Neural progenitor cell (in vitro differentiated cells): ENCODE measurements around the gene RAB18. TPM values are rescaled to one million over a fixed set of nuclear protein-coding genes. Genes with fewer than 3 reads are reported as not detected.

Source experiments
- DNase-seq: peaks from one replicate; pipeline ENCODE4 v3.0.0-alpha.2; 2016; ENCODE audit warnings: low spot score
- H2AFZ ChIP-seq: fragments of 200-600 bp; sonication (generic); replicated peaks from 2 replicates; pipeline ENCODE4 v1.6.1; 2016; ENCODE audit warnings: antibody characterized with exemption
- H3F3A ChIP-seq: fragments of 200-600 bp; sonication (generic); 2 replicates; pipeline ENCODE4 v1.6.1; 2016; ENCODE audit warnings: antibody characterized with exemption, low read depth
- H3K27ac ChIP-seq: fragments of 200-600 bp; sonication (generic); 2 replicates; pipeline ENCODE4 v1.5.1; 2016; ENCODE audit warnings: mild to moderate bottlenecking
- H3K27me3 ChIP-seq: fragments of 200-600 bp; sonication (generic); 2 replicates; pipeline ENCODE4 v1.6.1; 2016; ENCODE audit warnings: mild to moderate bottlenecking, moderate library complexity
- H3K36me3 ChIP-seq: fragments of 200-600 bp; sonication (generic); 2 replicates; pipeline ENCODE4 v1.5.1; 2016
- H3K4me1 ChIP-seq: fragments of 200-600 bp; sonication (generic); 2 replicates; pipeline ENCODE4 v1.6.1; 2016; ENCODE audit warnings: mixed run types
- H3K4me2 ChIP-seq: fragments of 200-600 bp; sonication (generic); 2 replicates; pipeline ENCODE4 v1.6.1; 2016
- H3K4me3 ChIP-seq: fragments of 200-600 bp; sonication (generic); 2 replicates; pipeline ENCODE4 v1.5.1; 2016
- H3K79me2 ChIP-seq: fragments of 200-600 bp; sonication (generic); 2 replicates; pipeline ENCODE4 v1.6.1; 2016; ENCODE audit warnings: low read depth
- H3K9ac ChIP-seq: fragments of 200-600 bp; sonication (generic); 2 replicates; pipeline ENCODE4 v1.6.1; 2016
- H3K9me3 ChIP-seq: fragments of 200-600 bp; sonication (generic); 2 replicates; pipeline ENCODE4 v1.5.1; 2016; ENCODE audit warnings: low read depth
- H4K20me1 ChIP-seq: fragments of 200-600 bp; sonication (generic); 2 replicates; pipeline ENCODE4 v1.6.1; 2016; ENCODE audit warnings: low read depth
- H3K27ac Mint-ChIP-seq: 3 replicates; pipeline ENCODE4 v1.8.0; 2021; ENCODE audit warnings: mixed read lengths
- H3K27me3 Mint-ChIP-seq: 2 replicates; pipeline ENCODE4 v1.8.0; 2022; ENCODE audit warnings: low read depth, mild to moderate bottlenecking, inconsistent platforms, moderate library complexity, mixed read lengths; ENCODE audit not compliant: insufficient read depth
- H3K36me3 Mint-ChIP-seq: 3 replicates; pipeline ENCODE4 v1.8.0; 2021; ENCODE audit warnings: mixed read lengths
- H3K4me1 Mint-ChIP-seq: 3 replicates; pipeline ENCODE4 v1.8.0; 2021; ENCODE audit warnings: mixed read lengths
- H3K4me3 Mint-ChIP-seq: 3 replicates; pipeline ENCODE4 v1.8.0; 2021; ENCODE audit warnings: mild to moderate bottlenecking, moderate library complexity, mixed read lengths
- H3K9me3 Mint-ChIP-seq: 3 replicates; pipeline ENCODE4 v1.8.0; 2020; ENCODE audit warnings: mixed read lengths
- CTCF ChIP-seq: fragments of 200-600 bp; sonication (generic); IDR thresholded peaks from 2 replicates; pipeline ENCODE4 v1.5.1; 2017; ENCODE audit warnings: antibody characterized with exemption, mild to moderate bottlenecking
- EZH2 ChIP-seq: fragments of 200-600 bp; sonication (generic); IDR thresholded peaks from 2 replicates; pipeline ENCODE4 v1.6.1; 2017; ENCODE audit warnings: antibody characterized with exemption, mild to moderate bottlenecking, moderate library complexity
- EZH2phosphoT487 ChIP-seq: fragments of 200-600 bp; sonication (generic); IDR thresholded peaks from 2 replicates; pipeline ENCODE4 v1.6.1; 2017; ENCODE audit warnings: antibody characterized with exemption
- total RNA-seq: library from RNA; depleted of rRNA; stranded (reverse); fragments of >200 nt; gene quantifications from 2 replicates; pipeline ENCODE4 v1.2.3, GENCODE V29; 2015; ENCODE audit warnings: low replicate concordance

The RAB18 gene
- total RNA-seq = 42.6 and 66.6 TPM in 2 replicates

GRCh38 chr10:27504007-27504807 lies at the start of gene RAB18:
TSS of gene RAB18 (plus strand) at chr10:27504304. CDS start at chr10:27504370, 66 bp downstream.
- DNase-seq = peak; percentile 97
- H3K79me2 ChIP-seq = peaks cover 50% of the 10 kb centered on the region
- TF ChIP-seq EZH2phosphoT487 (no peak), EZH2 (peak; percentile 38), CTCF (no peak)

GRCh38 chr10:27454837-27455236 lies 49.3 kb upstream of the RAB18 start:
- H3K9me3 ChIP-seq = no peaks in the 10 kb centered on the region
- no peaks in the 10 kb centered on the region for H3K36me3 Mint-ChIP-seq
- H3K36me3 ChIP-seq = no peaks in the 10 kb centered on the region
- no peaks in the 10 kb centered on the region for H3K9me3 Mint-ChIP-seq
- H3K9ac ChIP-seq = no peak overlapping the region
- H3K4me3 Mint-ChIP-seq = no peak overlapping the region
- TF ChIP-seq EZH2phosphoT487 (no peak), CTCF (no peak), EZH2 (no peak)
- H3K4me1 Mint-ChIP-seq = no peaks in the 10 kb centered on the region
- H3K27ac ChIP-seq = no peak overlapping the region
- H3K27me3 ChIP-seq = no peaks in the 10 kb centered on the region
- no peaks in the 10 kb centered on the region for H4K20me1 ChIP-seq
- H3K79me2 ChIP-seq = no peaks in the 10 kb centered on the region
- no peak overlapping the region for H3K4me3 ChIP-seq
- H3K4me1 ChIP-seq = no peaks in the 10 kb centered on the region
- no peak overlapping the region for H3K27ac Mint-ChIP-seq
- no peak overlapping the region for H2AFZ ChIP-seq
- no peak overlapping the region for H3K4me2 ChIP-seq
- H3F3A ChIP-seq = no peaks in the 10 kb centered on the region
- no peak for DNase-seq
- H3K27me3 Mint-ChIP-seq = no peaks in the 10 kb centered on the region

More at GRCh38 chr10:27504007-27504807, at the start of gene RAB18:
- H3K27me3 Mint-ChIP-seq = peaks cover 4% of the 10 kb centered on the region
- no peaks in the 10 kb centered on the region for H3K9me3 Mint-ChIP-seq
- peak within 1 kb of the TSS; percentile 34 for H3K27ac ChIP-seq
- no peaks in the 10 kb centered on the region for H3K36me3 ChIP-seq
- H3F3A ChIP-seq = no peaks in the 10 kb centered on the region
- peaks cover 13% of the 10 kb centered on the region for H3K4me1 ChIP-seq
- peak within 1 kb of the TSS; percentile 99 for H3K4me3 Mint-ChIP-seq
- H3K9ac ChIP-seq = peak within 1 kb of the TSS; percentile 75
- peaks cover 25% of the 10 kb centered on the region for H3K4me1 Mint-ChIP-seq
- peaks cover 15% of the 10 kb centered on the region for H4K20me1 ChIP-seq
- peak within 1 kb of the TSS; percentile 98 for H3K27ac Mint-ChIP-seq
- peak within 1 kb of the TSS; percentile 88 for H3K4me2 ChIP-seq
- peak within 1 kb of the TSS; percentile 75 for H3K4me3 ChIP-seq
- no peaks in the 10 kb centered on the region for H3K27me3 ChIP-seq
- H3K36me3 Mint-ChIP-seq = no peaks in the 10 kb centered on the region
- peak within 1 kb of the TSS; percentile 74 for H2AFZ ChIP-seq
- H3K9me3 ChIP-seq = no peaks in the 10 kb centered on the region

GRCh38 chr10:27457261-27457945 lies 46.7 kb upstream of the RAB18 start:
- no peak overlapping the region for H3K4me3 Mint-ChIP-seq
- no peaks in the 10 kb centered on the region for H4K20me1 ChIP-seq
- no peaks in the 10 kb centered on the region for H3K27me3 ChIP-seq
- H3K27me3 Mint-ChIP-seq = no peaks in the 10 kb centered on the region
- no peaks in the 10 kb centered on the region for H3K36me3 ChIP-seq
- no peaks in the 10 kb centered on the region for H3F3A ChIP-seq
- no peak overlapping the region for H3K4me2 ChIP-seq
- no peaks in the 10 kb centered on the region for H3K36me3 Mint-ChIP-seq
- H3K4me1 Mint-ChIP-seq = no peaks in the 10 kb centered on the region
- no peak overlapping the region for H3K27ac ChIP-seq
- no peaks in the 10 kb centered on the region for H3K4me1 ChIP-seq
- no peaks in the 10 kb centered on the region for H3K9me3 ChIP-seq
- no peak overlapping the region for H3K9ac ChIP-seq
- H3K4me3 ChIP-seq = no peak overlapping the region
- no peak for TF ChIP-seq EZH2phosphoT487
- TF ChIP-seq EZH2 = no peak
- TF ChIP-seq CTCF = no peak
- H3K27ac Mint-ChIP-seq = no peak overlapping the region
- no peaks in the 10 kb centered on the region for H3K9me3 Mint-ChIP-seq
- H2AFZ ChIP-seq = no peak overlapping the region
- DNase-seq = no peak
- H3K79me2 ChIP-seq = no peaks in the 10 kb centered on the region
